ENCODE measurements around the gene PNLIPRP3.

GRCh38 chr10:116385311-116385710 is 42.3 kb upstream of the PNLIPRP3 start:
- TF ChIP-seq TAF1 (IDR thresholded peaks at IDR 0.05; ENCODE audit: low read depth, low read length) (no peak), POLR2AphosphoS5 (IDR thresholded peaks at IDR 0.05; ENCODE audit: low read depth, low read length) (no peak), POLR2A (IDR thresholded peaks at IDR 0.05; ENCODE audit: low read depth, low read length) (no peak), SPI1 (IDR thresholded peaks at IDR 0.05; ENCODE audit: low read depth, low read length) (no peak)

All from GM12891 (cell line).